K562 (cell line): ENCODE results near the gene NUDT22. TPM values are rescaled to one million over a fixed set of nuclear protein-coding genes. Genes with fewer than 3 reads are reported as not detected.

ENCODE experiments used
- AFF4 ChIP-seq: sonication (generic); formaldehyde crosslinking; IDR thresholded peaks from 2 replicates; pipeline ENCODE4 v1.8.0; 2023; ENCODE audit warnings: mild to moderate bottlenecking, missing genetic modification reagents
- ARID4B ChIP-seq: sonication (generic); formaldehyde crosslinking; IDR thresholded peaks from 2 replicates; pipeline ENCODE4 v1.8.0; 2022; ENCODE audit warnings: mild to moderate bottlenecking, missing genetic modification reagents
- CREB3 ChIP-seq: fragments of 450-650 bp; conservative IDR thresholded peaks from 2 replicates; pipeline ENCODE4 v1.6.1; 2016; ENCODE audit warnings: missing genetic modification characterization, low read depth, mild to moderate bottlenecking, missing compliant biosample characterization, moderate library complexity
- PCBP1 ChIP-seq: fragments of 200-400 bp; formaldehyde crosslinking; IDR thresholded peaks from 2 replicates; pipeline ENCODE4 v1.6.1; 2018; ENCODE audit warnings: mild to moderate bottlenecking, low read depth, low read length; ENCODE audit not compliant: poor library complexity, severe bottlenecking
- POLR2A ChIP-seq: fragments of 450-650 bp; conservative IDR thresholded peaks from 2 replicates; pipeline ENCODE4 v1.6.1; 2016
- SOX6 ChIP-seq: fragments of 450-650 bp; IDR thresholded peaks from 2 replicates; pipeline ENCODE4 v1.6.1; 2014; ENCODE audit warnings: mild to moderate bottlenecking
- SPI1 ChIP-seq: IDR thresholded peaks from 2 replicates; pipeline ENCODE4 v1.6.1; 2011; ENCODE audit warnings: low read depth, low read length, control low read depth, borderline replicate concordance
- TBP ChIP-seq: optimal IDR thresholded peaks from 2 replicates; pipeline ENCODE3; 2011; ENCODE audit warnings: low read depth, low read length, improper control_type of control experiment
- TFAP4 ChIP-seq: sonication (generic); formaldehyde crosslinking; IDR thresholded peaks from 2 replicates; pipeline ENCODE4 v1.8.0; 2022; ENCODE audit warnings: missing genetic modification reagents, mild to moderate bottlenecking, moderate library complexity, borderline replicate concordance
- THRAP3 ChIP-seq: fragments of 450-650 bp; IDR thresholded peaks from 2 replicates; pipeline ENCODE4 v1.6.1; 2016; ENCODE audit warnings: mild to moderate bottlenecking, inconsistent platforms, borderline replicate concordance
- THRB ChIP-seq: fragments of 450-650 bp; formaldehyde crosslinking; conservative IDR thresholded peaks from 2 replicates; pipeline ENCODE4 v1.4.0; 2022; ENCODE audit warnings: mild to moderate bottlenecking, missing genetic modification characterization
- XRCC5 ChIP-seq: fragments of 200-400 bp; formaldehyde crosslinking; IDR thresholded peaks from 2 replicates; pipeline ENCODE4 v1.6.1; 2017; ENCODE audit warnings: low read depth, mild to moderate bottlenecking, low read length
- ZNF143 ChIP-seq: sonication (generic); formaldehyde crosslinking; IDR thresholded peaks from 2 replicates; pipeline ENCODE4 v1.9.0; 2022; ENCODE audit warnings: mild to moderate bottlenecking, missing genetic modification reagents
- ZNF76 ChIP-seq: fragments of 250-450 bp; sonication (Bioruptor Pico); IDR thresholded peaks from 2 replicates; pipeline ENCODE4 v1.4.0; 2020; ENCODE audit warnings: mild to moderate bottlenecking, moderate library complexity, borderline replicate concordance
- polyA plus RNA-seq, 8 experiments: library from polyadenylated mRNA; depleted of rRNA in 4 of 8; stranded (reverse) in 5 of 8; unstranded in 3 of 8; fragments of >200 nt; fragmentation: Nextera tagmentation in 2 of 8; fragmentation: Illumina TruSeq in 1 of 8; extraction: Ambion mirVana in 2 of 8; extraction: Trizol in 1 of 8; gene quantifications; 2 replicates each; pipeline versions ENCODE4 v1.2.1 to v1.2.3, GENCODE V29; 2011 to 2014; ENCODE audit warnings: inconsistent platforms in 1 of 8, missing spikeins in 1 of 8
- total RNA-seq, 7 experiments: library from RNA; depleted of rRNA in 6 of 7; stranded (reverse); fragments of >200 nt in 6 of 7; fragmentation: Illumina TruSeq in 2 of 7; extraction: Trizol in 2 of 7; gene quantifications; 2 replicates each; pipeline versions ENCODE4 v1.2.1 to v1.2.3, GENCODE V29; 2011 to 2021; ENCODE audit warnings: low replicate concordance in 1 of 7

The NUDT22 gene
- total and polyA plus RNA-seq, 9 of the 15 experiments (the other 6 are each of a cell fraction or from before 2014, with no cell fraction given), result 6.3 to 92.6 (median 37.4) TPM

- TF ChIP-seq ARID4B (CRISPR knock-in tag) (peak; percentile 71), XRCC5 (no peak), TFAP4 (CRISPR knock-in tag) (peak; percentile 63; the same call in 1 of the 2 replicates), POLR2A (peak; percentile 81), SPI1 (peak; percentile 94), TBP (peak; percentile 50), THRAP3 (no peak), PCBP1 (peak; percentile 71), AFF4 (peak; percentile 54; the same call in 1 of the 2 replicates), ZNF143 (CRISPR knock-in tag) (0 out of 2 replicates have a peak, but pooled peaks have one; percentile 38), SOX6 (peak; percentile 10; the same call in 1 of the 2 replicates), ZNF76 (no peak), CREB3 (no peak), THRB (CRISPR knock-in tag) (0 out of 2 replicates have a peak, but pooled peaks have one; percentile 55)
Measured at GRCh38 chr11:64225608-64226506, at the start of gene NUDT22, which contains the start of gene TRPT1 (continued).
